MM.1S (cell line): ENCODE data around the gene WFDC6.
A peak's percentile ranks its signal among the peaks of the same experiment; 100 is the strongest.

Source experiments
- DNase-seq: peaks from one replicate; pipeline ENCODE4 v3.0.0-alpha.2; 2015
- H2AFZ ChIP-seq: fragments of 300-600 bp; sonication (generic); 2 replicates; pipeline ENCODE4 v1.6.0; 2016; ENCODE audit warnings: antibody characterized with exemption, low read length
- H3F3A ChIP-seq: fragments of 300-600 bp; sonication (generic); 2 replicates; pipeline ENCODE4 v1.6.1; 2016; ENCODE audit warnings: mild to moderate bottlenecking, antibody characterized with exemption, low read length, moderate library complexity, mixed read lengths; ENCODE audit not compliant: insufficient read depth
- H3K27ac ChIP-seq: fragments of 300-600 bp; sonication (generic); 2 replicates; pipeline ENCODE4 v1.5.1; 2016; ENCODE audit warnings: mild to moderate bottlenecking, low read length
- H3K27me3 ChIP-seq: fragments of 300-600 bp; sonication (generic); replicated peaks from 2 replicates; pipeline ENCODE4 v1.6.0; 2016; ENCODE audit warnings: low read length; ENCODE audit not compliant: insufficient read depth
- H3K36me3 ChIP-seq: fragments of 300-600 bp; sonication (generic); replicated peaks from 2 replicates; pipeline ENCODE4 v1.6.1; 2016; ENCODE audit warnings: mild to moderate bottlenecking, low read length, mixed read lengths; ENCODE audit not compliant: insufficient read depth
- H3K4me1 ChIP-seq: fragments of 300-600 bp; sonication (generic); 2 replicates; pipeline ENCODE4 v1.6.1; 2016; ENCODE audit warnings: low read length, mixed read lengths
- H3K4me2 ChIP-seq: fragments of 300-600 bp; sonication (generic); 2 replicates; pipeline ENCODE4 v1.6.0; 2016; ENCODE audit warnings: low read depth, low read length
- H3K4me3 ChIP-seq: fragments of 300-600 bp; sonication (generic); 2 replicates; pipeline ENCODE4 v1.5.1; 2016; ENCODE audit warnings: low read length, mixed read lengths
- H3K79me2 ChIP-seq: fragments of 300-600 bp; sonication (generic); 2 replicates; pipeline ENCODE4 v1.6.1; 2016; ENCODE audit warnings: mixed run types, low read length, mixed read lengths
- H3K9ac ChIP-seq: fragments of 300-600 bp; sonication (generic); 2 replicates; pipeline ENCODE4 v1.6.1; 2016; ENCODE audit warnings: low read length, mixed read lengths
- H3K9me2 ChIP-seq: fragments of 300-600 bp; sonication (generic); replicated peaks from 2 replicates; pipeline ENCODE4 v1.6.1; 2016; ENCODE audit warnings: mild to moderate bottlenecking, low read length, mixed read lengths; ENCODE audit not compliant: insufficient read depth
- H3K9me3 ChIP-seq: fragments of 300-600 bp; sonication (generic); replicated peaks from 2 replicates; pipeline ENCODE4 v1.6.1; 2016; ENCODE audit warnings: mild to moderate bottlenecking, low read length, mixed read lengths; ENCODE audit not compliant: insufficient read depth
- H4K20me1 ChIP-seq: fragments of 300-600 bp; sonication (generic); 2 replicates; pipeline ENCODE4 v1.6.1; 2016; ENCODE audit warnings: mild to moderate bottlenecking, low read length, moderate library complexity, mixed read lengths; ENCODE audit not compliant: insufficient read depth
- EZH2 ChIP-seq: fragments of 300-600 bp; sonication (generic); optimal IDR thresholded peaks from 2 replicates; pipeline ENCODE3; 2017; ENCODE audit warnings: low read depth, mild to moderate bottlenecking, antibody characterized with exemption, low read length, mixed read lengths
- EZH2phosphoT487 ChIP-seq: fragments of 300-600 bp; sonication (generic); IDR thresholded peaks from 2 replicates; pipeline ENCODE4 v1.6.1; 2018; ENCODE audit warnings: antibody characterized with exemption, low read length
- TF ChIP-seq, protein P1 (sequence below): fragments of 300-600 bp; sonication (generic); IDR thresholded peaks from 2 replicates; pipeline ENCODE4 v1.5.1; 2016; ENCODE audit warnings: antibody characterized with exemption, low read length, mixed read lengths

WFDC6 gene

DNA sequence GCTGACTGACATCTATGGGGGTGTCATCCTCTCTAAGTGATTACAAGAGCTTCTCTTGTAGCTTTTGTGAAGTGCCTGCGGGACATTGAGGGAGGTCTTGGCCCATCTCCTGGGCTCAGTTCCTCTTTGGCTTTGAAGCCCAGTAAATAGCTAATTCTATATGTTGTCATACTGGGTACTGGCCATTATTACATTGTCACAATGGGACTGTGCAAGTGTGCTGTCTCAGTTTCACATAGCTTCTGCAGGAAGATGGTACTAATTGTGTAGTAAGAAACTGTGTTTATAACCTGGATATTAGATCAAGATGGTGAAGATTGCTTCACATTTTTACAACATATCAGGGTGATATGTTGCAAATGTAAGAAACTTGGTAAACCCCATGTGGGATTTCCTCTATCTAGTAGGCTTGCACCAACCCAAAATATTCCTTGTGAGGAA lies 43.8 kb downstream of the WFDC6 start:
- Histone ChIP-seq H3K4me2 (no peak overlapping the region), H3K4me1 (no peaks in the 10 kb centered on the region), H3K4me3 (no peak overlapping the region), H3F3A (no peaks in the 10 kb centered on the region), H3K9ac (no peak overlapping the region), H3K36me3 (no peaks in the 10 kb centered on the region), H3K27me3 (no peaks in the 10 kb centered on the region), H3K27ac (no peak overlapping the region), H4K20me1 (no peaks in the 10 kb centered on the region), H3K9me3 (no peaks in the 10 kb centered on the region), H3K79me2 (no peaks in the 10 kb centered on the region), H2AFZ (no peak overlapping the region), H3K9me2 (no peaks in the 10 kb centered on the region)
- no peak for TF ChIP-seq EZH2phosphoT487
- no peak for DNase-seq

DNA sequence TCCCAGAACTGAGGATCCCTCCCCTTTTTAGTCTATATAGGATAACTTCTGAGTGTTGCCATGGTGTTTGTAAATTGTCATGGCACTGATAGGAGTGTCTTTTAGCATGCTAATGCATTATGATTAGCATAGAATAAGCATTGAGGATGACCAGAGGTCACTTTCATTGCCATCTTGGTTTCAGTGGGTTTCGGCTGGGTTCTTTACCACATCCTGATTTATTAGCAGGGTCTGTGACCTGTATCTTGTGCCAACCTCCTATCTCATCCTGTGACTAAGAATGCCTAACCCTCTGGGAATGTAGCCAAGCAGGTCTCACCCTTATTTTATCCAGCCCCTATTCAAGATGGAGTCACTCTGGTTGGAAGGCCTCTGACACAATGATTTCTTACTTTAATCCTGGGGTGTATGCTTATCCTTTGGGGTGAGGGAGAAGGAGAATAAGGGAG lies 50.2 kb downstream of the WFDC6 start:
- H3K9ac ChIP-seq, result no peak overlapping the region
- no peak for DNase-seq
- H3K4me2 ChIP-seq, result no peak overlapping the region
- H3K4me1 ChIP-seq, result no peaks in the 10 kb centered on the region
- H3K4me3 ChIP-seq, result no peak overlapping the region
- no peaks in the 10 kb centered on the region for H3F3A ChIP-seq
- no peaks in the 10 kb centered on the region for H3K9me2 ChIP-seq
- H3K9me3 ChIP-seq, result no peaks in the 10 kb centered on the region
- H3K79me2 ChIP-seq, result no peaks in the 10 kb centered on the region
- no peaks in the 10 kb centered on the region for H4K20me1 ChIP-seq
- H2AFZ ChIP-seq, result no peak overlapping the region
- H3K36me3 ChIP-seq, result no peaks in the 10 kb centered on the region
- no peak overlapping the region for H3K27ac ChIP-seq
- TF ChIP-seq, protein P1, sequence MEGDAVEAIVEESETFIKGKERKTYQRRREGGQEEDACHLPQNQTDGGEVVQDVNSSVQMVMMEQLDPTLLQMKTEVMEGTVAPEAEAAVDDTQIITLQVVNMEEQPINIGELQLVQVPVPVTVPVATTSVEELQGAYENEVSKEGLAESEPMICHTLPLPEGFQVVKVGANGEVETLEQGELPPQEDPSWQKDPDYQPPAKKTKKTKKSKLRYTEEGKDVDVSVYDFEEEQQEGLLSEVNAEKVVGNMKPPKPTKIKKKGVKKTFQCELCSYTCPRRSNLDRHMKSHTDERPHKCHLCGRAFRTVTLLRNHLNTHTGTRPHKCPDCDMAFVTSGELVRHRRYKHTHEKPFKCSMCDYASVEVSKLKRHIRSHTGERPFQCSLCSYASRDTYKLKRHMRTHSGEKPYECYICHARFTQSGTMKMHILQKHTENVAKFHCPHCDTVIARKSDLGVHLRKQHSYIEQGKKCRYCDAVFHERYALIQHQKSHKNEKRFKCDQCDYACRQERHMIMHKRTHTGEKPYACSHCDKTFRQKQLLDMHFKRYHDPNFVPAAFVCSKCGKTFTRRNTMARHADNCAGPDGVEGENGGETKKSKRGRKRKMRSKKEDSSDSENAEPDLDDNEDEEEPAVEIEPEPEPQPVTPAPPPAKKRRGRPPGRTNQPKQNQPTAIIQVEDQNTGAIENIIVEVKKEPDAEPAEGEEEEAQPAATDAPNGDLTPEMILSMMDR, result no peak
- TF ChIP-seq EZH2, result no peak
- no peak for TF ChIP-seq EZH2phosphoT487
- H3K27me3 ChIP-seq, result no peaks in the 10 kb centered on the region

DNA sequence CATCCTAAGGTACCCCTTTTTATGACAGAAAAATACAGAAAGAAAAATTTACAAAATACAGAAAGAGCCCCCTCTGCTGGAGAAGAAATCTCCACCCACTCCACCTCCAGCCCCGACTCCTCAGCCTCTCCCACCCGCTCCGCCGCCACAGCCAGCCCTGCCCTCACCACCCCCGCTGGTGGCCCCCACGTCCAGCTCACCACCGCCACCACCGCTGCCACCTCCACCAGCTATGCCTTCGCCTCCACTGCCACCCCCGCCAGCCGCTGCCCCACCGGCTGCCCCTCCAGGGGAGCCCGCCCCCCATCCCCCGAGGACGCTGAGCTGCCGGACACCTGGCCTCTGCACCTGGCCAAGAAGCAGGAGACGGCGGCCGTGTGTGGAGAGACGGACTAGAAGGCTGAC lies 52.0 kb downstream of the WFDC6 start:
- Histone ChIP-seq H3F3A (no peaks in the 10 kb centered on the region), H2AFZ (no peak overlapping the region), H3K9ac (no peak overlapping the region), H3K4me2 (no peak overlapping the region), H3K27me3 (no peaks in the 10 kb centered on the region), H3K9me3 (no peaks in the 10 kb centered on the region), H3K79me2 (no peaks in the 10 kb centered on the region), H3K36me3 (no peaks in the 10 kb centered on the region), H3K9me2 (no peaks in the 10 kb centered on the region), H3K4me3 (no peak overlapping the region), H3K4me1 (no peaks in the 10 kb centered on the region), H3K27ac (no peak overlapping the region), H4K20me1 (no peaks in the 10 kb centered on the region)
- TF ChIP-seq EZH2, result no peak
- TF ChIP-seq, protein P1, result peak; percentile 11; the same call in 1 of the 2 replicates
- no peak for DNase-seq

DNA sequence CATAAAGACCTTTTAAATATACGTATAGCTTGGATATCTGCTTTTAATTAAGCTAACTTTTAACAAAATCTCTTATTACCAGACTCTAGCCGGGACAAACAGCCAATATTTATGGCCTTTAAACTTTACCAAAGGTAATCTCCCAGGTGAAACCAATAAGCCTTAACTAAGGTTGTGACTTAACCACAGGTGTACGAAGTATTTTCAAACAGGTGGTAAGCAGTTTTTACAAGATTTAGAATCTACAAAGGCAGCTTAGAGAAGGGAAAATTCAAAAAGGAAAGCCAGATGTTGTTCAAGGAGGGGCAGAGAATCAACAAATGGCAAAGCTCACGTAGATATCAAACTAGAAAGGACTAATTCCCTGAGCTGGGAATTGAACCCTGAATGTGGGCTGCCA lies 53.9 kb downstream of the WFDC6 start:
- no peaks in the 10 kb centered on the region for H3K4me1 ChIP-seq
- H3K9ac ChIP-seq, result no peak overlapping the region
- no peak for TF ChIP-seq EZH2
- TF ChIP-seq, protein P1, result no peak
- TF ChIP-seq EZH2phosphoT487, result no peak
- H3K9me2 ChIP-seq, result no peaks in the 10 kb centered on the region
- no peaks in the 10 kb centered on the region for H4K20me1 ChIP-seq
- no peak overlapping the region for H3K4me2 ChIP-seq
- no peaks in the 10 kb centered on the region for H3K27me3 ChIP-seq
- peak; percentile 31 for DNase-seq
- no peaks in the 10 kb centered on the region for H3F3A ChIP-seq
- no peaks in the 10 kb centered on the region for H3K36me3 ChIP-seq
- no peak overlapping the region for H3K27ac ChIP-seq
- no peak overlapping the region for H2AFZ ChIP-seq
- H3K4me3 ChIP-seq, result no peak overlapping the region
- no peaks in the 10 kb centered on the region for H3K9me3 ChIP-seq
- no peaks in the 10 kb centered on the region for H3K79me2 ChIP-seq
